GM19438 (cell line): ENCODE measurements around the gene RASGRP3.

Experiments used
- ATAC-seq: cut with Tn5 transposase; IDR thresholded peaks from one replicate; pipeline ENCODE4 v1.9.1; 2021; ENCODE audit warnings: low read depth; ENCODE audit not compliant: unreplicated experiment

The RASGRP3 gene

GRCh38 chr2:33491441-33492084 is 15.1 kb downstream of the RASGRP3 start:
- no peak for ATAC-seq

- ATAC-seq: no peak
Measured at GRCh38 chr2:33492399-33493134, 16.1 kb downstream of the RASGRP3 start.

GRCh38 chr2:33494155-33494779 is 17.8 kb downstream of the RASGRP3 start:
- peak; percentile 54 for ATAC-seq

GRCh38 chr2:33494877-33495641 is 18.6 kb downstream of the RASGRP3 start:
- ATAC-seq: no peak

GRCh38 chr2:33495683-33496082 is 19.2 kb downstream of the RASGRP3 start:
- no peak for ATAC-seq

- ATAC-seq: no peak
Measured at GRCh38 chr2:33496150-33496549, 19.7 kb downstream of the RASGRP3 start.

- no peak for ATAC-seq
Measured at GRCh38 chr2:33496726-33497125, 20.3 kb downstream of the RASGRP3 start.

- peak; percentile 37 for ATAC-seq
Measured at GRCh38 chr2:33497221-33497650, 20.8 kb downstream of the RASGRP3 start.

GRCh38 chr2:33498291-33498956 is 22.0 kb downstream of the RASGRP3 start:
- no peak for ATAC-seq

- ATAC-seq: no peak
Measured at GRCh38 chr2:33500177-33500576, 23.7 kb downstream of the RASGRP3 start.

- no peak for ATAC-seq
Measured at GRCh38 chr2:33502025-33502424, 25.6 kb downstream of the RASGRP3 start.

- no peak for ATAC-seq
Measured at GRCh38 chr2:33503002-33503401, 26.6 kb downstream of the RASGRP3 start.

- ATAC-seq: no peak
Measured at GRCh38 chr2:33505966-33506365, 29.5 kb downstream of the RASGRP3 start.

GRCh38 chr2:33509908-33510585 is 33.6 kb downstream of the RASGRP3 start:
- ATAC-seq: no peak

- no peak for ATAC-seq
Measured at GRCh38 chr2:33510586-33510968, 34.1 kb downstream of the RASGRP3 start.

- ATAC-seq: no peak
Measured at GRCh38 chr2:33511141-33511540, 34.7 kb downstream of the RASGRP3 start.

- no peak for ATAC-seq
Measured at GRCh38 chr2:33512112-33512511, 35.7 kb downstream of the RASGRP3 start.

GRCh38 chr2:33513480-33513879 is 37.0 kb downstream of the RASGRP3 start:
- ATAC-seq: no peak

- ATAC-seq: no peak
Measured at GRCh38 chr2:33516456-33516995, 40.1 kb downstream of the RASGRP3 start.

- ATAC-seq: no peak
Measured at GRCh38 chr2:33518200-33518599, 41.8 kb downstream of the RASGRP3 start.
